Measurements from ENCODE around the gene SH3RF2.
"Not testable (repeated sequence)": the region's sequence is repeated elsewhere in the genome, so short reads cannot be mapped to it uniquely, and the experiment has no call there.

Gene SH3RF2

DNA sequence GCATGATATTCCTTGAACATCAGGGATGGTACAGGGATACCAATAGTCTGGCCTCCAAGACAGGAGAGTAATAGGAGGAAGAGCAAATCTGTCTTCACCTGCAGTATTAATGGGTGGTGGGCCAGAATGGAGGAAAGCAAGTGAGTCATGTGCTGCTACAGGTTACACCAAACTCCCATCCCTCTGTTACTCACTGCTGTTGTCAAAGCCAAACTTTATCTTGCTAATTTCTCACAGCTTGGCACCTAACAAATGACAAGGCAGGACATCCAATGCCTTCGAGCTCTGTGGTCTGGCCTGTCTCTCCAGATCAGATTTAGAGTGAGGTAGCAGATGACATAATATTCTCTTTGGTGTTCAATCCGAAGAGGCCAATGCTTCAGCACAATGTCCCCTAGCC is 142.2 kb downstream of the SH3RF2 start:
- no peak for DNase-seq (ENCODE audit: low read depth)

DNA sequence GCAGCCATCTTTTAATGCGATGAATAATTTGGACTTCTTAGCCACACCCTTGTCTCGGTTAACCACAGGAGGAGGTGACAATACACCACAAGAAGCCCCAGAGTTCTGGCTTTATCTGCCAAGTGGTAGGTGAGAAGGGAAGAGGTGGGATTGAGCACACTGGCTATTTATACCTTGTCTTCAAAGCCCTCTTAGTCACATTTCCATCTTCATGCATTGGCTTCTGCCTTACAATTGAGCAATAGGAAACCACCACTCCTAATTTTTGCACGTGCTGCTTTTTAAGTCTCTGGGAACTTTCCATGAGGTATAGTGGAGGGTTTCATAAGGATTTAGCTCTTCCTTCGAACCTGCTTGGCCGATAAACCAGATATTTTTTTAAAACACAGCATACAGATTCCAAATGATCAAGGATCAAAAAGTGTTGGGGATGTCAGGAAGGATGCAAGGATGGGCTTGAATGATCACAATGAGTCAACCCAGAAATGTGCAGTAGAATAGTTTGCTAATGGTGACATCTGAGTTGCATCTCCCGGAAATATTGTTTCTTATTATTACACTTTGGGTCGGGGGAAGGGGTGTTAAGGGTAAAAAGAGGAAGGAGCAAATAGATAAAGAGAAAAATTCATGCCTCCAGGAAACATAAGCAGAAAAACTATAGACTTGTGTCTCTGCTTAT is 143.5 kb downstream of the SH3RF2 start:
- no peak for DNase-seq (ENCODE audit: low read depth)

DNA sequence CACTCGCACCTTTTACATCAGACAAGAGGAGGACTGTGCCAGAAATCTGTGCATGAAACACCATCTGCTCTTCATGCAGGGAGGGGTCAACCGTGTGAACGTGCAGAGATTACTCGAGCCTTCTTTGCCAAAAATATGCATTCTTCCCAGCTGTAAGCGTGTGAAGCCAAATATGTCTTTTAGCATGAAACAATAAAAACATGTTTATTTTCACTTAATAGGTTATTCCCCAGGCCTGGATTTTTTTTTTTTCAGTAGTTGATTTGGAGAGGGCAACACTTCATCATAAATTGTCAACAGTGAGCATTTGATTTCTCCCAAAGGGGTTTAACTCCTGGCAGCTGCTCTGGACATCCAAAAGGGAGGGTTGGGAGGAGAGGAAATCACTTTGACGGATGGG is 145.2 kb downstream of the SH3RF2 start:
- no peak for DNase-seq (ENCODE audit: low read depth)

DNA sequence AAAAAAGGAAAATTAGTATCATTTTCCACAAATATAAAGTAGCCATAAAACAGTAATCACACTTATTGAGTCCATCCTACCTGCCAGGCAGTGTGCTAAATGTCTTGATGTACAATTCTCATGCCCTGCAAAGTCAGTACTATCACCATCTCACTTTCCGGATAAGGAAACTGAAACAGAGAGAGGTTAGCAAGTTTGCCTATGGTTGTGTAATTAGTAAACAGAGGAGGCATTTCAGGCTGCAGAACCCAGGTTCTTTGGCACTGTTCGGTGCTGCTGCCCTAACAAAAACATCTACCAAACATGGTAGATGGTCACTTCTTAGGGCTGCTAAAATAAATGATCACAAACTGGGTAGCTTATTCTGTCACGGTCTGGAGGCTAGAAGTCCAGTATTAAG is 146.4 kb downstream of the SH3RF2 start:
- no peak for DNase-seq (ENCODE audit: low read depth)

DNA sequence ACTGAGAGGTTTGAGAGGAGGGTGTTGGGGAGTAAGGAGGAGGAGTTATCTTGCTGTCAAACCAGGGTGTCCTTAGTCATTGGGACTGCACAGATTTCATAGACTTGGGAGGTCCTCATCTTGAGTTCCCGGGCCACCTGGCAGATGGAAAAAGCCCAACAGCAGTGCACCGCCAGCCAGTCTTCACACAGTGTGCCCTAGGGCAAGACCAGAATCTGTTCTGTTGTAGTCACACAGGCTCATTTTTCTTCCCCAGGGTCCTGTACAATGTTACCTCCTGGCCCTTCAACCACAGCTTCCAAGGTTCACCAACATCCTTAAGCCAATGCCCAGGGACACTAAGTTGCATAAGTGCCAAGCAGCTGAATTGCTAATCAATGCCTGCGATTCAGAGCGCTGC is 148.0 kb downstream of the SH3RF2 start:
- no peak for DNase-seq (ENCODE audit: low read depth)

DNA sequence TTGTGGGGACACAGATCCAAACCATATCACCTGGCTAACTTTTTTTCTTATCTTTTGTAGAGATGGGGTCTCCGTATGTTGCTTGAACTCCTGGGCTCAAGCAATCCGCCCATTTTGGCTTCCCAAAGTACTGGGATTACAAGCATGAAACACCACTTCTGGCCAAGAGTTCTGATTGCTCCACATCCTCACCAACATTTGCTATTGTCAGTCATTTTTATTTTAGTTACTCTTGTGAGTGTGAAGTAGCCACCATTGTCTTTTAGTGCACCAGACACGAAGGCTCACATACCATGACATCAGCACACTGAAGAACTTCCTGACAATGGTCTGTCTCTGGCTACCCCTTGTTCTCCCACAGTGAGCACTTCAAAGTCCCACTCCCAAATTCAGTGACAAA is 151.7 kb downstream of the SH3RF2 start:
- no peak for DNase-seq (ENCODE audit: low read depth)

DNA sequence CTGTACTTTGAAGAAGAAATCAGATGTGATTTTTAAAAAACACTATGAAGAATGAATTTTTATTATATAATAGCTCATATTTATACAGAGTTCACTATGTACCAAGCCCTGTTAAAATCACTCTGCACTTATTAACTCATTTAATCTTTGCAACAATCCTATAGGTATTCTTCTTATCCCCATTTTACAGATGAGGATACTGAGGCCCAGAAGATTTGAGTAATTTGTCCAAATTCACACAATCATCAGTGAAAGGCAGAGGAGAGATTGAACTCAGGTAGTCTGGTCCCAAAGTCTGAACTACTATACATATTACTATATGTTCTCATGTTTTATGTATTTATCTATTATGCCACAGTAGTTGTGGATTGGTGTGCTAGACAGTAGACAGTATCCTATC is 152.9 kb downstream of the SH3RF2 start:
- no peak for DNase-seq (ENCODE audit: low read depth)

DNA sequence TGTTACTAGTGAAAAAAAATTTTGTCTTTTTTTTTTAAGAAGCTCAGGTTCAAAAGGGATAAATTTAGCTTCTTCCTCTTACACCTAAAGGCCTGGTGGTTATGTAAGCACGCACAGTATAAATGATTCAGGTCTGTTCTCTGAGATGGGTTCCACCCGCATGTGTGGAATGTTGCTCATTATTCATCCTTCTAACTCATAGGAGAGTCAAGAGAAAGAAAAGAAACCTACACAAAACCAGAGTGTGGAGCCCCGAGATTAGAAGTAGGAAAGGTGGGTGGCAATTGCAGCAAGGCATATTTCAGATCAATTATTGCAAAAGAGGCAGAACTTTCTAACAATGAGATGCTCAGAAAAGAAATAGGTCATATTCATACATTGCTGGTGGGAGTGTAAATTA is 155.5 kb downstream of the SH3RF2 start:
- no peak for DNase-seq (ENCODE audit: low read depth)

DNA sequence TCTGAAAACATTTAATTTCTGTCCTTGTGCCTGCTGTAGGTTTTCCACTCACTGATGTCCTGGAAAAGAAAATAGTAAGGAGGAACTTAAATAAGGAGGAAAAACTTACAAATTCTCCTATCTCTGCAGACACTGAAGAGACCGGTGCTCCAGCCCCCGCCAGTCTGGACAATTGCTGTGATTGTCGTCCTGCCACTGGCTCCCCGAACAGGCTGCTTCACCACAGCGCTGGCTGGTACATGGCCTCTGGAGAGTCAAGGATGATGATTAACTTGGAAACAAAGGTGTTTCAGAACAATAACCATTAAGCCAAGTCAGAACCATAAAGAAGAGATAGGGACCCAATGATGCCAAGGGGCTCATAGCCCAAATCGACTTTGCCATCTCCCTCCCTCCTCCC is 161.7 kb downstream of the SH3RF2 start:
- no peak for DNase-seq (ENCODE audit: low read depth)

DNA sequence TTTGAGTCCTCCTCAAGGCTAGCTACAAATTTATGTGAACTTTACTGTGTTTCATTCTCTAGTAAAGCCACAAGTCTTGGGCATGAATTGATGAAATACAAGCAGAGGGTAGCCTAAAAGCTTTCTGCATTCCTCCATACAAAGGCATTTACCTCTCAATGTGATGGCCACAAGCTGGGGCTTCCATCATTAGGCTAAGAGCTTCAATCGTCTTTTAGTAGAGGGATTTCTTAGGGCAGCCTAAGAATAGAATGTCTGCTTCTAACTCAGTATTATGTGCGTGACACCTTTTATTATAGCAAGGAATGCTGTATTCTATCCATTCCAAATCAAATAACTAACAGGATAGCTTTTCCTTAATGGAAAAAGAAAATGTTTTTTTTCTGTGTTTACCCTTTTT is 165.3 kb downstream of the SH3RF2 start:
- no peak for DNase-seq (ENCODE audit: low read depth)

DNA sequence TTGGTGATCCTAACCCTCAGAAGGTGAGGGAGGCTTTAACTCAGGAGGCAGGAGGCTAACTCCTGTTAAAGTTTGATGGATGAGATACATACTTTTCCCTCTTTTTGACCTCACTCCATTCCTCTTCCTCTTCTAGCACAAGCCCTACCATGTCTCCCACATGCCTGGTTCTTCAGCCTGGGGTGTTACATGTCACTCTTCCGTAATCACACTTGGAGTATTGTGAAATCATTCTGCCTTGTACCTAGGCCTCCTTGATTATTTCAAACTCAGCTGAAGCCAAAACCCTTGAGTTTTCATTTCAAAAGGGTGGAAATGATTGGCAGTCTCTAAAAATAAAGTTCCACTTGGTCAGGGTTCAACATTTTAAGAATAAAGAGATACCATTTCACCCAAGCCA is 167.2 kb downstream of the SH3RF2 start:
- no peak for DNase-seq (ENCODE audit: low read depth)

DNA sequence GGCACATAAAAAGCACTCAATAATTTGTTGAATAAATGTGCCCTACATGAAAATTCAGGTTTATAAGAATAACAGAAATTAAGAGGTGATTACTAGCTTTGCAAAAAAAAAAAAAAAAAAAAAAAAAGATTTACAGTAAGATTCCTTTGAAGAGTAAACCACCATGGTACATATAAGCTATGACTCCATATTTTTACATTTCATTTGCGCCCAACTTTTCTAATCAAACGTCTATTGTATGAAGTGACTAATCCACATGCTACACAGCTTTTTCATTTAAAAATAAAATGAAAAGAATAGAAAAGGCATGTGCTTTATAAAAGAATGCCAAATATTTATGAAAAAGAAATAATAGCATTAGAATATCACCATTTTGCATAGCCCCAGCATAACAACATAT is 169.1 kb downstream of the SH3RF2 start, which contains the start of gene PLAC8L1:
Gene PLAC8L1, minus strand, starts transcription at position 101 of the 400 bp plus-strand sequence. CDS start 1,266 bp downstream, outside the sequence.
- DNase-seq (ENCODE audit: low read depth), result no peak

DNA sequence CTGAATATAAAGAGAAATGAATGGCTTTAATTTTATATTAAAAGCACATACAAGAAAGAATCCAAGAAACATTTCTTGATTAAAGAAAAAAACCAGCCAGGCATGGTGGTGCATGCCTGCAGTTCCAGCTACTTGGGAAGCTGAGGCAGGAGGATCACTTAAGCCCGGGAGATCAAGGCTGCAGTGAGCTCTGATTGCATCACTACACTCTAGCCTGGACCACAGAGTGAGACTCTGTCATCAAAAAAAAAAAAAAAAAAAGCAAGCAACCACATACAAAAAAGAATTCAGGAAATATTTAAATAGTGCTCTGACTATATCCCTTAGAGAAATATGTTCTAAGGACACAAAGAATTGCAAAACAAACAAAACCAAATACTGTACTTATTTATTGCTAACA is 171.5 kb downstream of the SH3RF2 start:
- DNase-seq (ENCODE audit: low read depth), result no peak

DNA sequence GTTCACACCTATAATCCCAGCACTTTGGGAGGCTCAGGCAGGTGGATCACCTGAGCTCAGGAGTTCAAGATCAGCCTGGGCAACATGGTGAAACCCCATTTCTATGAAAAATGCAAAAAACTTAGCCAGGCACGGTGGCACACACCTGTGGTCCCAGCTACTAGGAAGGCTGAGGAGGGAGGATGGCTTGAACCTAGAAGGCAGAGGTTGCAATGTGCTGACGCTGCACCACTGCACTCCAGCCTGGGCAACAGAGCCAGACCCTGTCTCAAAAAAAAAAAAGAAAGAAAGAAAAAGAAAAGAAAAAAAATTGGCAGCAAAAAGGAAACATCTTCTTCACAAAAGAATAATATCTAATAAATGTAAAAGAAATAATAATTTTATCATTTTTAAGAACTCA is 172.5 kb downstream of the SH3RF2 start:
- DNase-seq (ENCODE audit: low read depth), result not testable (repeated sequence)

DNA sequence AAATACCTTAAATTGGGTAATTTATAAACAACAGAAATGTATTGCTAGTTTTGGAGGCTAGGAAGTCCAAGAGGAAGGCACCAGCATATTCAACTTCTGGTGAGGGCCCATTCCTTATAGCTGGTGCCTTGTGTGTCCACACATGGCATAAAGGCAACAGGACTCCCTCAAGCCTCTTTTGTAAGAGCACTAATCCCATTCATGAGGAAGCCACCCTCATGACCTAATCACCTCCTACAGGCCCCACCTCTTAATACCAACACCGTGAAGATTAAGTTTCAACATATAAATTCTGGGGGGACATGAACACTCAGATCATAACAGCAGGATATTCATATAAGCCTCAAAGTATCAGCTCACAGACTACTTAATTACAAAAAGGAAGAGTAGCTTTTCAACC is 173.0 kb downstream of the SH3RF2 start:
- no peak for DNase-seq (ENCODE audit: low read depth)

DNA sequence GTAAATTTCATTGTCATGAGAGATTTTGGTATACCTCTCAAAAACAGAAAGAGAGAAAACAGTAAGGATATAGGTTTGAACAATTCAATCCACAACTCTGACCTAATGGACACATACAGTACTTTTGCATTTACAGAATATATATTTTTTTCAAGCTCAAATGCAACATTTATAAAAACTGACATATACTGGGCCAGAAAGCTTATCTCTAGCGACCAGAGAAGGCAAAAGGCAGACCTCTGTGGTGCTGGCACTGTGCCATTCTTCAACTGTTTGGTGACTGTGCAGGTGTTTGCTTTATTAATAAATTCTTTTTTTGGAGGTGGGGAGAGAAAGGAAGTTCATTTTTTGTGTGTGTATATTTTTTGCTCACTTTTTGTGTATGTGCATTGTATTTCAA is 175.0 kb downstream of the SH3RF2 start:
- no peak for DNase-seq (ENCODE audit: low read depth)

DNA sequence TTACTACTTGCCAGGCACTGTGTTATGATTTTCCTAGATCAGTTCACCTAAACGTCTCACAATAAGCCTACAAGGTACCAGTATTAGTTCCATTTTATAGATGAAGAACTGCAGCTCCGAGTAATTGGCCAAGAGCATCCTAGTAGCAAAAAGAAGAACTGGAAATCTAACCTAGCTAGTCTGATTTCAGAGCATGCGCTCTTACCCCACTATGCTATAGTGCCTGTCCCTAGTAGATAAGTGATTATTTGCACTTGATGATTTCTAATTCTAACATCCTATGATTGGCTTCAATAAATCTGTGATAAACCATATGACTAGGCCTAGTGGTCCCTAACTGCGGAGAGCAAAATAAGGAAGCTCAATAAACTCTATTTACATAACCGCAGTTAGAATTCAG is 176.1 kb downstream of the SH3RF2 start:
- no peak for DNase-seq (ENCODE audit: low read depth)

Data from activated gamma-delta T cell treated with anti-CD3 and anti-CD28 coated beads, Interleukin-2, amount 50 U/mL, for 16 hours (primary cell).